Endothelial cell of umbilical vein (primary cell): ENCODE data around the gene CGB8.

Source experiments
- EZH2 ChIP-seq: IDR thresholded peaks from 2 replicates; pipeline ENCODE4 v1.6.1; 2012; ENCODE audit warnings: borderline replicate concordance, low read depth, mild to moderate bottlenecking, moderate library complexity, low read length, inconsistent platforms; ENCODE audit not compliant: severe bottlenecking
- FOS ChIP-seq: IDR thresholded peaks from 2 replicates; pipeline ENCODE4 v1.6.1; 2011; ENCODE audit warnings: mild to moderate bottlenecking, low read length, moderate library complexity, borderline replicate concordance; ENCODE audit not compliant: insufficient read depth
- GATA2 ChIP-seq: IDR thresholded peaks from 2 replicates; pipeline ENCODE4 v1.7.0; 2011; ENCODE audit warnings: low read depth, mild to moderate bottlenecking, moderate library complexity, mixed read lengths, low read length; ENCODE audit not compliant: insufficient read length, insufficient read depth
- JUN ChIP-seq: IDR thresholded peaks from 2 replicates; pipeline ENCODE4 v1.6.1; 2011; ENCODE audit warnings: borderline replicate concordance, low read depth; ENCODE audit not compliant: insufficient read length, insufficient read depth
- MYC ChIP-seq: IDR thresholded peaks from one replicate; pipeline ENCODE4 v1.6.1; 2011; ENCODE audit warnings: mild to moderate bottlenecking, low read depth, low read length
- POLR2A ChIP-seq: IDR thresholded peaks from 2 replicates; pipeline ENCODE4 v1.6.1; 2012; ENCODE audit warnings: low read depth, mild to moderate bottlenecking, control low read depth, low read length
- POLR2AphosphoS5 ChIP-seq: IDR thresholded peaks from 2 replicates; pipeline ENCODE4 v1.6.1; 2012; ENCODE audit warnings: low read depth, mild to moderate bottlenecking, control low read depth, low read length, moderate library complexity; ENCODE audit not compliant: insufficient read depth
- TF ChIP-seq, protein P1 (sequence below), 2 donors: IDR thresholded peaks; 1 replicate in 1 of 2; 2 replicates in 1 of 2; pipeline ENCODE4 v1.5.1; 2011; ENCODE audit warnings: low read length in 2 of 2, mild to moderate bottlenecking in 2 of 2, moderate library complexity in 2 of 2, control low read depth in 1 of 2, inconsistent platforms in 1 of 2, low read depth in 1 of 2; ENCODE audit not compliant: insufficient read depth in 1 of 2; ENCODE audit errors: extremely low read depth in 1 of 2
- TF ChIP-seq, protein P2 (sequence below): IDR thresholded peaks from 2 replicates; pipeline ENCODE4 v1.6.1; 2011; ENCODE audit not compliant: insufficient read depth, insufficient read length

DNA sequence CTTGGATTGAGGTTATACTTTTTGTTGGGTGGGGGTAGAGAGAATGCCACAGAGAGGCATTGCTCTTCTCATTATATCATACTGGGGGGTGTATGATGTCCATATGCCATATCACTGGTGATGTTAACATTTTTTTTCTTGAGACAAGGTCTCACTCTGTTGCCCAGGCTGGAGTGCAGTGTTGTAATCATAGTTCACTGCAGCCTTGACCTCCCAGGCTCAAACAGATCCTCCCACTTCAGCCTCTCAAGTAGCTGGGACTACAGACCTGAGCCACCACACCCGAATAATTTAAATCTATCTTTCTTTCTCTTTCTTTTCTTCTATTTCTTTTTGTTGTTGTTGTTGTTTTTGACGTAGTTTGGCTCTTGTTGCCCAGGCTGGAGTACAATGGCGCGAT, 31.5 kb upstream of the CGB8 start:
- TF ChIP-seq, protein P1, sequence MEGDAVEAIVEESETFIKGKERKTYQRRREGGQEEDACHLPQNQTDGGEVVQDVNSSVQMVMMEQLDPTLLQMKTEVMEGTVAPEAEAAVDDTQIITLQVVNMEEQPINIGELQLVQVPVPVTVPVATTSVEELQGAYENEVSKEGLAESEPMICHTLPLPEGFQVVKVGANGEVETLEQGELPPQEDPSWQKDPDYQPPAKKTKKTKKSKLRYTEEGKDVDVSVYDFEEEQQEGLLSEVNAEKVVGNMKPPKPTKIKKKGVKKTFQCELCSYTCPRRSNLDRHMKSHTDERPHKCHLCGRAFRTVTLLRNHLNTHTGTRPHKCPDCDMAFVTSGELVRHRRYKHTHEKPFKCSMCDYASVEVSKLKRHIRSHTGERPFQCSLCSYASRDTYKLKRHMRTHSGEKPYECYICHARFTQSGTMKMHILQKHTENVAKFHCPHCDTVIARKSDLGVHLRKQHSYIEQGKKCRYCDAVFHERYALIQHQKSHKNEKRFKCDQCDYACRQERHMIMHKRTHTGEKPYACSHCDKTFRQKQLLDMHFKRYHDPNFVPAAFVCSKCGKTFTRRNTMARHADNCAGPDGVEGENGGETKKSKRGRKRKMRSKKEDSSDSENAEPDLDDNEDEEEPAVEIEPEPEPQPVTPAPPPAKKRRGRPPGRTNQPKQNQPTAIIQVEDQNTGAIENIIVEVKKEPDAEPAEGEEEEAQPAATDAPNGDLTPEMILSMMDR (IDR thresholded peaks at IDR 0.05; ENCODE audit: extremely low read depth in 1 of 2, insufficient read depth in 1 of 2, low read depth in 1 of 2, low read length in 2 of 2), result no peak
- TF ChIP-seq GATA2 (no peak), POLR2A (no peak), EZH2 (no peak), JUN (no peak), POLR2AphosphoS5 (no peak), FOS (no peak), MYC (no peak)
- TF ChIP-seq, protein P2, sequence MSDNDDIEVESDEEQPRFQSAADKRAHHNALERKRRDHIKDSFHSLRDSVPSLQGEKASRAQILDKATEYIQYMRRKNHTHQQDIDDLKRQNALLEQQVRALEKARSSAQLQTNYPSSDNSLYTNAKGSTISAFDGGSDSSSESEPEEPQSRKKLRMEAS, result no peak
